GM18508 (cell line): ENCODE measurements around the gene CLN5.
"Not testable (repeated sequence)": the region's sequence is repeated elsewhere in the genome, so short reads cannot be mapped to it uniquely, and the experiment has no call there.

Experiments used
- ATAC-seq: cut with Tn5 transposase; IDR thresholded peaks from one replicate; pipeline ENCODE4 v1.9.1; 2021; ENCODE audit warnings: moderate number of reproducible peaks; ENCODE audit not compliant: insufficient read depth, unreplicated experiment

The CLN5 gene

GRCh38 chr13:76974618-76974975, 17.3 kb upstream of the CLN5 start:
- no peak for ATAC-seq

- ATAC-seq: no peak
Observed at GRCh38 chr13:76975863-76976262, 16.0 kb upstream of the CLN5 start.

GRCh38 chr13:76976490-76976889, 15.4 kb upstream of the CLN5 start:
- ATAC-seq: no peak

- ATAC-seq: no peak
Observed at GRCh38 chr13:76976929-76977328, 15.0 kb upstream of the CLN5 start.

GRCh38 chr13:76980075-76980718, 11.7 kb upstream of the CLN5 start:
- peak; percentile 91 for ATAC-seq

GRCh38 chr13:76982061-76982460, 9.8 kb upstream of the CLN5 start:
- ATAC-seq: no peak

GRCh38 chr13:76983676-76984075, 8.2 kb upstream of the CLN5 start:
- no peak for ATAC-seq

GRCh38 chr13:76991432-76991795, 467 bp upstream of the CLN5 start:
- peak; percentile 69 for ATAC-seq

DNA sequence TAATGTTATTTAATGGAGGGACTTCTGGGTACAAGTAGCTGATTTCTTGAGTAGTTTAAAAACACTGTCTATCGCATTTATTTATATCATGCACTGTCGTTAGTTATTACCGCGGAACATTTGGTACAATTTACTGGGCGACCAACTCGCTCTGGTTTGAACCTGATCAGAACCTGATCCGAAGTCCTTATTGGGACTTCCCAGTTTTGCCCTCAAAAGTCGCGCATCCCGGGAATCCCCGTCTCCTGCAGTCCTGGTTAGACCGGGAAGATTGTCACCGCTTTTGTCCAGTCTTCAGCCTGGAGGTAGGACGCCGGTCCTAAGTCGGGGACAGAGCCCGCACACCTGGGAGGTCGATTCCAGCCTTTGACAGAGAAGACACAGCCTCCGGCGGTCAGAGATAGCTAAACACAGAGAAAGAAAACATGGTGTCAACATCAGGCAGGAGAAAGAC, 694 bp downstream of the CLN5 start:
- ATAC-seq: no peak

DNA sequence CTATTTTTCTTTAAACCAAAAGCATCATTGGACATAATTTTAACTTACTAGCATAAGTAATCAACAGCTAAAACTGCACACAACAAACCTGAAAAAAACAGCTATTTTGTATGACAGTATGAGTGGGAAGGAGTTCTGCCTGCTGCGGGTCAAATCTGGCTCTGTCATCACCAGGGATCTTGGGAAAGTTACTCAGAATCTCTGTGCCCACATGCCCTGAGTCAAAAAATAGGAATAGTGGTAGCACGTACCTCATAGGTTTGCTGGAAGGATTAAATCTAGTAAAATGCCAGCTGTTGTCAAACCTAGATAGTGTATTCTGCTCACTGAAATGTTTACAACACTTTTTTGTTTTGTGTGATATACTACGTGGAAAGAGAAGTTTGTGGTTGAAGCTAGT, 1.1 kb downstream of the CLN5 start:
- no peak for ATAC-seq

GRCh38 chr13:76993473-76993872, 1.6 kb downstream of the CLN5 start:
- no peak for ATAC-seq

DNA sequence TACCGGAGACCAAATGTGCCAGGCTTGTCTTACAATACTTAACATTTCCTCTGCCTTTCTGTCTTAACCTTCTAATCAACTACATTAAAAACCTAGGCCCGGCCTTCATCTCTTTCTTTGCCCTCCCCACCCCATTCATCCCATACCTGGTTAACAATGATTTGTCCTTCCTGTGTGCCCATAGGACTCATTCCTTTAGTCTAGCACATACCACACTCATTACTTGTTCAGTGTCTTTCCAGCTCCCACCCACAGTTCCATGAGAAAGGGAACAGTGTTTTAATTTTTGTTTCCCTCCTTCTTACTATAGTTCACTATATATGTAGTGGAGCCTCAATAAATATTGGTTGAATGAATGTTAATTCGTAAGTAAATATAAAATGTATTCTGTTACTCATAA, 2.4 kb downstream of the CLN5 start:
- no peak for ATAC-seq

DNA sequence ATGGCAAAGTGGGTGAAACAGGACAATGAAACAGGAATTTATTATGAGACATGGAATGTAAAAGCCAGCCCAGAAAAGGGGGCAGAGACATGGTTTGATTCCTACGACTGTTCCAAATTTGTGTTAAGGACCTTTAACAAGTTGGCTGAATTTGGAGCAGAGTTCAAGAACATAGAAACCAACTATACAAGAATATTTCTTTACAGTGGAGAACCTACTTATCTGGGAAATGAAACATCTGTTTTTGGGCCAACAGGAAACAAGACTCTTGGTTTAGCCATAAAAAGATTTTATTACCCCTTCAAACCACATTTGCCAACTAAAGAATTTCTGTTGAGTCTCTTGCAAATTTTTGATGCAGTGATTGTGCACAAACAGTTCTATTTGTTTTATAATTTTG, 8.6 kb downstream of the CLN5 start:
- no peak for ATAC-seq

GRCh38 chr13:77001540-77001939, 9.7 kb downstream of the CLN5 start:
- ATAC-seq: no peak

DNA sequence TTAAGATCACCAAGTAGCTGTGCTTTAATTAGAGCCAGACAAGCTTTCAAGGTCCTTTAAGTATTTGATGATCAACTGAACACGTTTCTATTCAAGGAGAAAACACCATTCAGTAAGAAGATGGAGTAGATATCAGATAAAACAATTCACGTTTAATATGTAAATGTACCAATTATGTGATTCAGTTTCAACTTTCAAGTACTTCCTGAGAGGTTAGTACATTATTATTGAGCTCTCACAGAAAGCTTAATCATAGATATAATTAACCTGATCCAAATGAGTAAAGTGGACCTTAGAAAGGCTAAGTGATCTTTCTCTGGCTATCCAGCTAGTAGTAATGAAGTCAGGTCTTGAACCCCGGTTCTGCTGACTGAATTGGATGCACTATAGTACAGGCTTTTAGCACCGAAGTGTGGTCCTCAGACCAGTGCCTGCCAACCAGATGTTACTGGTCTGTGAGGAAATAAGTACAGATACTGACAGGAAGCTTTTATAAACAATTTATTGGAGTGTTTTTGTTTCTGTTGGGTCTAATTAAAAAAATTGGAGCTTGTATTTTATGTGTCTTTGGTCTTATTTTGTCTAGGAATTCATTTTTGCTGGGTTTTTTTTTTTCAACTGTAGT, 10.2 kb downstream of the CLN5 start:
- ATAC-seq: no peak

DNA sequence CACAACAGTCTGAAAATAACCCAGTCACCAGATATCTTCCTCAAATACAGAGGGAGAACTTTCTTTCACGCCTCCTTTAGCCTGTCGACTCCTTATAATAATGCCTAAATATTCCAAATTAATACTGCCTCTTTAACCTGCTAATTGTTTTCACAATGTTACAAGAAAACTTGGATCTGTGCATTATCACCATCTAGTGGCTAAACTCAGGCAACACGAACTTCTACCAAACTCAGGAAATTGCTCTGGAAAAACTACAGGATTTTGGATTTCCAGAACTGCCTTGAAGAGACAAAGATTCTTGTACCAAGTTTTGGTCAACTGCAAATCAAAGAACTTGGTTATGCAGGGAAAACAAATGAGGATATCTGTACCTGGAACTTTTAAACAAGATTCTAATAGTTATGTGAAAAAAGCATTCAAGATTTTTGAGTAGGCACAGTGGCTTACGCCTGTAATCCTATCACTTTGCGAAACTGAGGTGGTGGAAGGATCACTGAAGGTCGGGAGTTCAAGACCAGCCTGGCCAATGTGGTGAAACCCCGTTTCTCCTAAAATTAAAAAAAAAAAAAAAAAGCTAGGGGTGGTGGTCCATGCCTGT, 10.8 kb downstream of the CLN5 start:
- ATAC-seq: no peak

DNA sequence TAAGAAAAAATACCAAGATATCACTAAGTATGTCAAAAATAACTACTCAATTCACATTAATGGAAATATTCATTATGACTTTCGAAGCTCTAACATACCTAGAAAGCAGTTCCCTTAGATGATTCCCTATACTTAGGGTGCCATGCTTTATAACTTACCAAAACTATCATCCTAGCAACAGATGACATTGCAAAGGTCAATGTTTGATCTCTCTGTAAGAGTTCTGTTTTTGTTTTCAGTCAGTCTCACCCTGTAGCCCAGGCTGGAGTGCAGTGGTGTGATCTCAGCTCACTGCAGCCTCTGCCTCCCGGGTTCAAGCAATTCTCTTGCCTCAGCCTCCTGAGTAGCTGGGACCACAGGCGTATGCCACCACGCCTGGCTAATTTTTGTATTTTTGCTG, 16.5 kb downstream of the CLN5 start:
- ATAC-seq: not testable (repeated sequence)

- ATAC-seq: no peak
Observed at GRCh38 chr13:77009011-77009410, 17.1 kb downstream of the CLN5 start.

DNA sequence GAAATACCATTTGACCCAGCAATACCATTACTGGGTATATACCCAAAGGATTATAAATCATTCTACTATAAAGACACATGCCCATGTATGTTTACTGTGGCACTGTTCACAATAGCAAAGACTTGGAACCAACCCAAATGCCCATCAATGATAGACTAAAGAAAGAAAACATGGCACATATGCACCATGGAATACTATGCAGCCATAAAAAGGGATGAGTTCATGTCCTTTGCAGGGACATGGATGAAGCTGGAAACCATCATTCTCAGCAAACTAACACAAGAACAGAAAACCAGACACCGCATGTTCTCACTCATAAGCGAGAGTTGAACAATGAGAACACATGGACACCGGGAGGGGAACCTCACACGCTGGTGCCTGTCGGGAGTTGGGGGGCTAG, 17.8 kb downstream of the CLN5 start:
- ATAC-seq: not testable (repeated sequence)

DNA sequence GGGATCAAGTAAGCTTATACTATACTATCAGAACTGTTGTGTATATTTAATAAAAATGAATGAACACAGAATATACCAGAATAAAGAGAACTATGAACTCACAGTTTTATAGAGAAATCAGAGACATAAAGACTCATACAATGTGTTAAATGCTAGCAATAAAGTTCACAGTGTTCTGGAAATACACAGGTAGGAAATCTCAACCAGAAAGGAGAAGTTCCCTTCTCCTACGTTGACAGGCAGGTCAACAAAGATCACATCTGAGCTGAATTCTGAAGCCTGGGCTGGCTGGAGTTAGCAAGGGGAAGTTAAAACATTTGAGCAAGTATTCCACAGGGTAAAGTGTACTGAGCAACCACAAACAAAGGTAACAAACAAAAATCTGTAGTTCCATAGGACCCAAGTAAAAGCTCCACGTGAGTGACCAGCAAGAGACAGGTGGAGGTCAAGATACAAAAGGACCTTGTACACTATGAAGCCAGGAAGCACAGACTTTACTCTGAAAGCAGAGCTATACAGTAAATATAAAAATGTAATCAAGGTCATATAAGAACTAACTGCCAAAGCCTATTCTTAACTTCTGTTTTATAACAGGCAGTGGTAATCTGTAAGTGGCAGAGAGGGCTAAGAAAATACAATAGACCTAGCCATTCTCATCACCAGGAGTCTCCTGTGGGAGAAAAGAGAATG, 22.1 kb downstream of the CLN5 start:
- no peak for ATAC-seq

DNA sequence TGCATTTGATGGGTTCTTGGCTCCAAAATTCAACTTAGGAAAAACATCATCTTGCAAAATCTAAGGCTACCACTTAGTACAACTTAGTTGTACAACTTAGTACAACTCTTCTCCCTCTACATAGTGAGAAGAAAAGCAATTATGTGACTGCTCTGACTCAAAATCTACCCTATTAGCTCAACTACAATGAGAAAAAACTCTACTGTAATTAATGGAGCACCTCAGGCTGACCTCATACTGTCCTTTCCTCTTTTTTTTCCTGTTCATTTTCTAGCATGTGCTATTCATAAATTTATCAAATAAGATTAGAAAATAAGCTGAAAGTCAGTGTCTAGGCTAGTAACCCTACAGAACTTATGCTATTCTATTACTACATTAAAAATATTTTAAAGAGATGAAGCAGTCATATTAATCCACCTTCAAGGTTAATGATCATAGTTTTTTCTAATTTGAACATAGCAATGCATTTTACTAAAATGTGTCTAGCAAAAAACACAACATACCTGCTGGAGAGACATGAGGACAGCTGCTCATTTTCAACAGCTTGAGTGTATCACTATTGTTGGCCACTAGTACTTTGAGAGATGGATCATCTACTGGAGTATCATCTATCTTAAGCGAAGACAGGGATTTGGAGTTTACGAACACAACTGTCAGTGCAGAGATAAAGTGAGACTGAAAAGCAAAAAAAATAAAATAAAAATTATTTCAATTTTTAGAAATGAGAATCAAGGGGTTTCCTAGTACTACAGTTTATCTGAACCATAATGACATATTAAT, 23.2 kb downstream of the CLN5 start:
- ATAC-seq: no peak
